Measurements from ENCODE around the gene GPR149.

The GPR149 gene

DNA sequence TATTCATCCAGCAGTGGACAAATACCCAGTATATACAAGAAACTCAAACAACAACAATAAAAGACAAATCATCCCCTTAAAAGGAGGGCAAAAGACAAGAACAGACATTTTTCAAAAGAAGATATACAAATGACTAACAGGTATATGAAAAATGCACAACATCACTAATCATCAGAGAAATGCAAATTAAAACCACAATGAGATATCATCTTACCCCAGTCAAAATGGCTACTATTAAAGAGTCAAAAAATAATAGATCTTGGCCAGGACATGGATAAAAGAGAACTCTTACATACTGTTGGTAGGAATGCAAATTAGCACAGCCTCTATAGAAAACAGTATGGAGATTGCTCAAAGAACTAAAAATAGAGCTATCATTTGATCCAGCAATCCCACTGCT, 122.6 kb downstream of the GPR149 start:
- Histone ChIP-seq H3K9ac (ENCODE audit: low read depth, low read length) (no peak overlapping the region), H3K36me3 (ENCODE audit: control insufficient read depth, insufficient read depth, low read length) (peaks cover 96% of the 10 kb centered on the region), H3K27me3 (ENCODE audit: control insufficient read depth, insufficient read depth, low read length) (no peaks in the 10 kb centered on the region), H3K27ac (ENCODE audit: low read depth, low read length) (no peak overlapping the region), H3K4me3 (ENCODE audit: low read depth, low read length) (no peak overlapping the region), H3K9me3 (ENCODE audit: control insufficient read depth, insufficient read depth, low read length) (no peaks in the 10 kb centered on the region), H3K4me1 (ENCODE audit: control insufficient read depth, insufficient read depth, low read length) (no peaks in the 10 kb centered on the region)

DNA sequence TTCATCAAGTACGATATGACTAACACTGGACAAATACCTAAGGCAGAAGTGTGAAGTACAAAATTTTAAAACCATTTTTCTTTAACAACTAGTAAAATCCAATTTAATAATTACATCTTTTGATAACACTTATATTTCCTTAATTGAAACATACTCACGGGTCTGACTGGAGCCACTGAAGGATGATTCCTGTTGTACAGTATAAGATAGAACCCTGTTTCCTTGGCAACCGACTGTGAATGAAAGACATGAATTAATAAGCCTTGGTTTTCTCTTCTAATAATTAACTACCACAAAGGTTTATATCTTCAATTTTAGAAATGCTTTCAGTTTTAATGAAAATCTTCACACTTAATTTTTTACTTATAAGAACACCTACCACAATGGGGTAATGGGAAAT, 125.1 kb downstream of the GPR149 start:
- no peak overlapping the region for H3K4me3 ChIP-seq (ENCODE audit: low read depth, low read length)
- no peak overlapping the region for H3K9ac ChIP-seq (ENCODE audit: low read depth, low read length)
- no peaks in the 10 kb centered on the region for H3K27me3 ChIP-seq (ENCODE audit: control insufficient read depth, insufficient read depth, low read length)
- no peaks in the 10 kb centered on the region for H3K4me1 ChIP-seq (ENCODE audit: control insufficient read depth, insufficient read depth, low read length)
- H3K27ac ChIP-seq (ENCODE audit: low read depth, low read length), result no peak overlapping the region
- H3K9me3 ChIP-seq (ENCODE audit: control insufficient read depth, insufficient read depth, low read length), result no peaks in the 10 kb centered on the region
- peaks cover 100% of the 10 kb centered on the region for H3K36me3 ChIP-seq (ENCODE audit: control insufficient read depth, insufficient read depth, low read length)

DNA sequence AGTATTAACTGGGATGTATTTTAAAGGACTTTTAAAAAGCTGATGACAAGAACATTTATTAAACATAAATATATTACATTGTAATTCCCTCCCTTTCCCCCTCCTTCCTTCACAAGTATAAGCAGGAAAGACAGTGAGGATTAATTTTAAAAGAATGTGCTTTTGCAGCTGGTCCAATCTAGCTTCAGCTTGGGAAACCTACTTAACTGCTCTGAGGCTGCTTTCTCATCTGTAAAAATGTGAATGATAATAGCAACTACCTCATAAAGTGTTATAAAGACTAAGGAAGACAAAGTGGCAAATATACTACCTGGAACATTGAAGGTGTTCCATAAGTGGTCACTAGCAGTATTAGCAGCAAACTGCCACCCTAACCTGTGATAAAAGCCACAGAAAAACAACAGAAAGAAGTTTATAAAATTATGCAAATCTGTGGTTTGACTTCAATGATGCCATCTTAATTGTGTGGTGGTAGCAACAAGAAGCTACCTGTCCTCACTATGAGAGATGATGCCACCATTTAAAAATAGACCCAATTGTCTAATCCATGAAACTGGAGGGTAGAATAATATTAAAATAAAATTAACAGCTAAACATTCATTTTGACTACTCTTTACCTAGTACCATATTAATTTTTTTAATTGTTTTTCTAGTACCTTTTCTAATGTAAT, 125.7 kb downstream of the GPR149 start:
- H3K9ac ChIP-seq (ENCODE audit: low read depth, low read length), result no peak overlapping the region
- no peaks in the 10 kb centered on the region for H3K27me3 ChIP-seq (ENCODE audit: control insufficient read depth, insufficient read depth, low read length)
- no peak overlapping the region for H3K4me3 ChIP-seq (ENCODE audit: low read depth, low read length)
- H3K9me3 ChIP-seq (ENCODE audit: control insufficient read depth, insufficient read depth, low read length), result no peaks in the 10 kb centered on the region
- H3K4me1 ChIP-seq (ENCODE audit: control insufficient read depth, insufficient read depth, low read length), result no peaks in the 10 kb centered on the region
- no peak overlapping the region for H3K27ac ChIP-seq (ENCODE audit: low read depth, low read length)
- H3K36me3 ChIP-seq (ENCODE audit: control insufficient read depth, insufficient read depth, low read length), result peaks cover 100% of the 10 kb centered on the region

DNA sequence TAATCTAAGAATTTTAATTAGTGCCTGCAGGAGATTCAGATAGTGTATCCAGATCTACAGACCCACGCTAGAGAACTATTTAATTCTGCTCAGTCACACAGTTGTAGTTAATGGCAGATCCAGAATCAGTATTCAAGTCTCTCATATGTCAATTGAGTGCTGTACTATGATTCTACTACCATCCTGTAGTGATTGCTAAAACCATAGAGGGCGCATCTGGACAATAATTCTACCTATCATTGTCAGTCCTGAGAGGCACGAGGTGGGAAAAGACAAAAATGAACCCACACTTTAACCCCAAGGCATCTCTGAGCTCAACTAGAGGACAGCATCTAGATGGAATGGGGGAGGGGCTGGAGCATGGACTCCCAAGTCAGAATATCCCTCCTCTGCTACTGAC, 128.4 kb downstream of the GPR149 start:
- H3K27ac ChIP-seq (ENCODE audit: low read depth, low read length), result no peak overlapping the region
- no peak overlapping the region for H3K9ac ChIP-seq (ENCODE audit: low read depth, low read length)
- no peaks in the 10 kb centered on the region for H3K9me3 ChIP-seq (ENCODE audit: control insufficient read depth, insufficient read depth, low read length)
- H3K4me1 ChIP-seq (ENCODE audit: control insufficient read depth, insufficient read depth, low read length), result no peaks in the 10 kb centered on the region
- peaks cover 97% of the 10 kb centered on the region for H3K36me3 ChIP-seq (ENCODE audit: control insufficient read depth, insufficient read depth, low read length)
- no peak overlapping the region for H3K4me3 ChIP-seq (ENCODE audit: low read depth, low read length)
- no peaks in the 10 kb centered on the region for H3K27me3 ChIP-seq (ENCODE audit: control insufficient read depth, insufficient read depth, low read length)

GRCh38 chr3:154294016-154294415, 136.0 kb downstream of the GPR149 start:
- no peak overlapping the region for H3K4me3 ChIP-seq (ENCODE audit: low read depth, low read length)
- H3K27ac ChIP-seq (ENCODE audit: low read depth, low read length), result no peak overlapping the region
- H3K9me3 ChIP-seq (ENCODE audit: control insufficient read depth, insufficient read depth, low read length), result no peaks in the 10 kb centered on the region
- H3K27me3 ChIP-seq (ENCODE audit: control insufficient read depth, insufficient read depth, low read length), result no peaks in the 10 kb centered on the region
- peaks cover 92% of the 10 kb centered on the region for H3K36me3 ChIP-seq (ENCODE audit: control insufficient read depth, insufficient read depth, low read length)
- no peaks in the 10 kb centered on the region for H3K4me1 ChIP-seq (ENCODE audit: control insufficient read depth, insufficient read depth, low read length)
- no peak overlapping the region for H3K9ac ChIP-seq (ENCODE audit: low read depth, low read length)

DNA sequence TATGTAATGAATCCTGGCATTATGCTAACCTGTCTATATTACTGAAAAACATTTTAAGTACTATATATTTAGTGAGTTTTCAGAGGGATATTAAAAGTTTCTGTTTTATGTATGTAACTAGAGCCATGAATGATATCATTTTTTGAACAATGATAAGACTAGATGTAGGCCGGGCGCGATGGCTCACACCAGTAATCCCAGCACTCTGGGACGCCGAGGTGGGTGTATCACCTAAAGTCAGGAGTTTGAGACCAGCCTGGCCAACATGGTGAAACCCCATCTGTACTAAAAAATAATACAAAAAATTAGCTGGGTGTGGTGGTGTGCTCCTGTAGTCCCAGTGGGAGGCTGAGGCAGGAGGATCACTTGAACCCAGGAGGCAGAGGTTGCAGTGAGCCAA, 139.8 kb downstream of the GPR149 start:
- Histone ChIP-seq H3K4me1 (ENCODE audit: control insufficient read depth, insufficient read depth, low read length) (no peaks in the 10 kb centered on the region), H3K27me3 (ENCODE audit: control insufficient read depth, insufficient read depth, low read length) (no peaks in the 10 kb centered on the region), H3K4me3 (ENCODE audit: low read depth, low read length) (no peak overlapping the region), H3K36me3 (ENCODE audit: control insufficient read depth, insufficient read depth, low read length) (peaks cover 97% of the 10 kb centered on the region), H3K9me3 (ENCODE audit: control insufficient read depth, insufficient read depth, low read length) (no peaks in the 10 kb centered on the region), H3K27ac (ENCODE audit: low read depth, low read length) (no peak overlapping the region), H3K9ac (ENCODE audit: low read depth, low read length) (no peak overlapping the region)
